ENCODE results near the gene GNAS-AS1. TPM values are rescaled to one million over a fixed set of nuclear protein-coding genes. Genes with fewer than 3 reads are reported as not detected.

GNAS-AS1 gene
- total RNA-seq, 2 donors from 2014 or later = not detected

DNA sequence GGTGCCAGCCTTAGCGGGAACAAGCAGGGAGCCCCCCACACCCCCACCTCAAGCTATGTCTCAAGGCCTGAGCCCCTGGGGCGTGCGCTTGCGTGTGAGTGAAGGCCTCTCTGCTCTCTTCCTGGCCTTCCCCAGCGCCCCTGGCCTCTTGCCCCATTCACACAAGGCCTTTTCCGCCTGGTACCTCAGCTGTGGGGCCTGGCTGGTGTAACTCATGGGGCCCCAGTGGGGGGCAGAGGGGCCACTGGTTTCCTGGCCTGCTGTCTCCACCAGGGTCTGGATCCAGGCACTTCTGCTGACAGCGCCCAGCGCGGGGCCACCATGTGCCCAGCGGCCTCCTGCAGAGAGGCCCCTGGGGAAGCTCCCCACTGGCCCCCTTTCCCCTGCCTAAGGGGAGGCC, 34.7 kb downstream of the GNAS-AS1 start:
- DNase-seq (ENCODE audit: low spot score) = no peak
- TF ChIP-seq, protein P1, sequence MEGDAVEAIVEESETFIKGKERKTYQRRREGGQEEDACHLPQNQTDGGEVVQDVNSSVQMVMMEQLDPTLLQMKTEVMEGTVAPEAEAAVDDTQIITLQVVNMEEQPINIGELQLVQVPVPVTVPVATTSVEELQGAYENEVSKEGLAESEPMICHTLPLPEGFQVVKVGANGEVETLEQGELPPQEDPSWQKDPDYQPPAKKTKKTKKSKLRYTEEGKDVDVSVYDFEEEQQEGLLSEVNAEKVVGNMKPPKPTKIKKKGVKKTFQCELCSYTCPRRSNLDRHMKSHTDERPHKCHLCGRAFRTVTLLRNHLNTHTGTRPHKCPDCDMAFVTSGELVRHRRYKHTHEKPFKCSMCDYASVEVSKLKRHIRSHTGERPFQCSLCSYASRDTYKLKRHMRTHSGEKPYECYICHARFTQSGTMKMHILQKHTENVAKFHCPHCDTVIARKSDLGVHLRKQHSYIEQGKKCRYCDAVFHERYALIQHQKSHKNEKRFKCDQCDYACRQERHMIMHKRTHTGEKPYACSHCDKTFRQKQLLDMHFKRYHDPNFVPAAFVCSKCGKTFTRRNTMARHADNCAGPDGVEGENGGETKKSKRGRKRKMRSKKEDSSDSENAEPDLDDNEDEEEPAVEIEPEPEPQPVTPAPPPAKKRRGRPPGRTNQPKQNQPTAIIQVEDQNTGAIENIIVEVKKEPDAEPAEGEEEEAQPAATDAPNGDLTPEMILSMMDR (IDR thresholded peaks at IDR 0.05) = no peak
- Histone ChIP-seq H3K27ac (no peak overlapping the region), H3K4me3 (no peak overlapping the region), H3K4me1 (no peaks in the 10 kb centered on the region), H3K36me3 (no peaks in the 10 kb centered on the region), H3K9me3 (no peaks in the 10 kb centered on the region), H3K27me3 (no peaks in the 10 kb centered on the region)

DNA sequence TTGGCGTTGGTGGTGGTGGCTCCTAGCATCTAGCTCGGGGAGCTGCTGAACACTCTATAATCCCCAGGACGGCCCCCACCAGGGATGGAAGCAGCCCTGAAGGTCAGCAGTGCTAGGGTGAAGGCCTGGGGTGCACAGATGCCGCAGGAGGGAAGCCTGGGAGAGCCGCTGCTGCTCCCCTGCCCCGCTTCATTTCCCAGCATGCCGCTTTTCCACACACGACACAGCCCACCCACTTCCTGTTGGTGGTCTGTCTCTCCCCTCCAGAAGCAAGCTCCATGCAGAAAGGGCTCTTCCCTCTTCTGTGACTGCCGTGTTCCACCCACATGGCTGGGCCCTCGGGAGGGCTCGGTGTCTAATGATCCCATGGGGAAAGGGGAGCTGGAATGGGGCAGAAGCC, 35.3 kb downstream of the GNAS-AS1 start:
- Histone ChIP-seq H3K36me3 (no peaks in the 10 kb centered on the region), H3K9me3 (no peaks in the 10 kb centered on the region), H3K27me3 (no peaks in the 10 kb centered on the region), H3K4me1 (no peaks in the 10 kb centered on the region), H3K4me3 (no peak overlapping the region), H3K27ac (no peak overlapping the region)
- TF ChIP-seq, protein P1 (IDR thresholded peaks at IDR 0.05) = no peak
- DNase-seq (ENCODE audit: low spot score) = no peak

DNA sequence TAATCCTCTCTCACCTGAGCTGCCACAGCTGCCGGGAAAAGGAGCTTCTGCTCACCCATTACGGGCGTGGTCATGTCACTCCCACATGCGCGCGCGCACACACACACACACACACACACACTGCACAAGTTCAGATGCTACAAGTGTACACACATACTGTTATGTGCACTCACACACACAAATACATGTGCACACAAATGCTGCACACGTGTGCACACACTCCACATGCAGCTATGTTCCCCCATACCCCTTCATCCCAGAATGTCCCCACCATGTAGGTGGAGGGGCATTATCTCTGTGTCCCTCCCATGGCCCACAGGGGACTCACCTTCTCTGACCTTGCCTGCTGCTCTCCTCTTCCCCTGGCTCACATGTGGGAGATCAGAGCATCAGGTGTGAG, 37.3 kb downstream of the GNAS-AS1 start:
- Histone ChIP-seq H3K4me1 (no peaks in the 10 kb centered on the region), H3K36me3 (no peaks in the 10 kb centered on the region), H3K9me3 (no peaks in the 10 kb centered on the region), H3K27ac (no peak overlapping the region), H3K4me3 (no peak overlapping the region), H3K27me3 (no peaks in the 10 kb centered on the region)
- DNase-seq (ENCODE audit: low spot score) = no peak
- TF ChIP-seq, protein P1 (IDR thresholded peaks at IDR 0.05) = no peak

DNA sequence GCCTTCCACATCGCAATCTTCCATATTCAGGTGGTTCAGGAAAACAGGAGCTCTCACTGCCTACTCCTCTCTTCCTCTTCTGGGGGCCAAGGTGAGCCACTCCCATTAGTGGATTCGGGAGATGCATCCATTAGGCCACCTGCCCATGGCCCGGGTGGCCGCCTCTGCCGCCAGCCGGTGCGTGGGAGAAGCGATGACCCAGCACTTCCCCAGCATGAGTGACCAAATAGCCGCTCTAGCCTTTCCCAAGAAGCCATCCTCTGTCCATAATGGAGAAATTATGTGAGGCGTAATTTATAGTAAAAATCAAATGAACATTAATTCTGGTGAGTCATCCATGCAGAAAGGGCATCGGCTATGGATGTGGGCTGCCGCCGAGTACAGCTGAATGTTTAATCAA, 39.4 kb downstream of the GNAS-AS1 start:
- H3K27me3 ChIP-seq = no peaks in the 10 kb centered on the region
- no peaks in the 10 kb centered on the region for H3K36me3 ChIP-seq
- TF ChIP-seq, protein P1 (IDR thresholded peaks at IDR 0.05) = no peak
- H3K9me3 ChIP-seq = no peaks in the 10 kb centered on the region
- no peaks in the 10 kb centered on the region for H3K4me1 ChIP-seq
- DNase-seq (ENCODE audit: low spot score) = no peak
- H3K27ac ChIP-seq = no peak overlapping the region
- no peak overlapping the region for H3K4me3 ChIP-seq

DNA sequence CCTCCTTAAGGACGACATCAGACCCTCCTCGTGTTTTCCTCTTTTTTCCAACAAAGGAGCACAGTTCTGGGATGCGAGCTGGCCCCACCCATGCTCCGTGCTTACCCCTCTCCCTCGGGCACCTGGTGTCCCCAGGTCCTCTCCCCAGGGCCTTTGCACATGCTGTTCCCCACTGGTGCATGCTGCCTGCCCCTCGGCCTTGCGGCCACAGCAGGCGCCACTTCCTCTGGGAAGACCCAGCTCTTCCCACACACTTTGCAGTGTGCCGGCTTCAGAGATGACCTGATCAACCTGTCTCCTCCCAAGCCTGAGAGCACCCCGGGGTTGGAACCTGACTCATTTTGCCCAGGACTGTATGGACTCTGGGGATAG, 39.8 kb downstream of the GNAS-AS1 start:
- no peak overlapping the region for H3K27ac ChIP-seq
- DNase-seq (ENCODE audit: low spot score) = no peak
- no peaks in the 10 kb centered on the region for H3K27me3 ChIP-seq
- no peaks in the 10 kb centered on the region for H3K36me3 ChIP-seq
- no peaks in the 10 kb centered on the region for H3K4me1 ChIP-seq
- TF ChIP-seq, protein P1 (IDR thresholded peaks at IDR 0.05) = no peak
- H3K9me3 ChIP-seq = no peaks in the 10 kb centered on the region
- no peak overlapping the region for H3K4me3 ChIP-seq

DNA sequence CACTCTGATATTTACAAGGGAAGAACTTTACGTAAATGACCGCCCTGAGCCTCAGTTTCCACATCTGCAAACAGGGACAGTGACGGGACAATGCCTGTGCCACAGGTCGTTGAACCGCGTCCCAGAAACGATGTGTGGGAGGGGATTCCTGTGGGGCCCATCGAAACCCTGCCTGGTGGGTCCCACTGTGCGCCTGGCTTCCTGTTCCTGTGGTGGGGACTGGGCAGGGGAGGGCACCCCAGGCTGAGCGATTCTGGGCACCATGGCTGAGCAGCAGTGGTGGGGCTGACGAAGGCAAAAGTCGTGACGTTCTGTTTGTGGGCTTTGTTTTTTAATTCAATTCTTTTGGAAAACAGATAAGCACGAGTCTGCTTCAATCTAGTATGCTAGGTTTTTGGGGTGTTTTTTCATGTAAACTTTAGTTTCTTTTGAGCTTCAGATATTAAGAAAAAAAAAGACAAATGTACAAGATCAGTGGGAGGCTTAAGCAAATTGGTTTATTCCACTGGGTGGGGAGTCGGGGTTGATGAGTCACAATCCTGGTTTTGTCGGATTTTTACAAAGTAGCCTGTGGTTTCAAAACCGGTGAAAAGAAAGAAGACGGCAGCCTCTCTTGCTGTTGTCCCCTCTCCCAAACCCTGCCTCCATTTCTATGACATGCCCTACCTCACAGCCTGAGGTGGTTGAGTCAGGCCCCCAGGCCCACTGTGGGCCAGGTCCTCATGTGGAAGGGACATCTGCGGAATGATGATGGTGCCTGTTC, 40.4 kb downstream of the GNAS-AS1 start:
- TF ChIP-seq, protein P1 (IDR thresholded peaks at IDR 0.05) = no peak
- Histone ChIP-seq H3K27me3 (no peaks in the 10 kb centered on the region), H3K4me1 (no peaks in the 10 kb centered on the region), H3K9me3 (no peaks in the 10 kb centered on the region), H3K27ac (no peak overlapping the region), H3K4me3 (no peak overlapping the region), H3K36me3 (no peaks in the 10 kb centered on the region)
- DNase-seq (ENCODE audit: low spot score) = no peak
